Measurements from ENCODE around the gene CRYGN.

Gene CRYGN

DNA sequence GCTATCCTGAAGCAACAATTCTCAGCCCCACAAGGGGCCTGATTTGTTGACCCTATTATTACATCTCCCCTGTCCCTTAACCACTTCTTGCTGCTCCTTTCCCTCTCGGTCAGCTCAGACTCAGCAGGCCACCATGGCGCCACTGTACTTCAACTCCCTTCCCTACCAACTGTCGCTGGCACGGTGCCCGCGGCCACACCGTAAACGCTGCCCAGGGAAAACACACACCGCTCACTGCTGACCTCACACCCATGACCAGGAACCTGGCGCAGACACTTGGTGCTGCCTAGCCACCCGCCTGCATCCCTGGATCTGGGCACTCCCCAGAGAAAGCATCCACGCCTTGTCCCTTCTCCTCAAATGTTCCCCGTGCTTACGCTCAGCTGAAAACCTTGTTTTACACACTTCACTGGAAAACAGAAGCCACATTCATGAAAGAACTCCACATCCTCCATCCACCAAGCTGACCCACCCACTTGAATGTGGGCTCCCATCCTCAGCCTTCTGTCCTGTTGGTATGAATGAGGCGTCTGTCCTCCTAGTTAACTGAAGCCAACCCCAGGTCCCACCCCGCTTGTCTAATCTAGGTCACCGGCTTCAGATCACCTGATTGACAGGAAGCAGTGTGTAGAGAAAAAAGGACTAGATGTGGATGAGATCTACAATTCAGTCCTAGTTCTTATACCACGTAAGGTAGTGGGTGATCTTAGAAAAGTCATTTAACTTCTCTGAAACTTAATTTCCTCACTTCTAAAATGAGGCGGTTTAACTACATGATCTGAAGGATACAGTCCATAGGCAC is 28.5 kb upstream of the CRYGN start:
- H3K9me3 Mint-ChIP-seq = peaks cover 8% of the 10 kb centered on the region
- no peaks in the 10 kb centered on the region for H3K27me3 Mint-ChIP-seq (ENCODE audit: low read depth)
- H3K36me3 Mint-ChIP-seq (ENCODE audit: low read depth) = peaks cover 67% of the 10 kb centered on the region
- H3K27ac Mint-ChIP-seq = peak overlapping the region; percentile 43
- H3K4me1 Mint-ChIP-seq (ENCODE audit: low read depth) = peaks cover 26% of the 10 kb centered on the region
- no peak overlapping the region for H3K4me3 Mint-ChIP-seq

DNA sequence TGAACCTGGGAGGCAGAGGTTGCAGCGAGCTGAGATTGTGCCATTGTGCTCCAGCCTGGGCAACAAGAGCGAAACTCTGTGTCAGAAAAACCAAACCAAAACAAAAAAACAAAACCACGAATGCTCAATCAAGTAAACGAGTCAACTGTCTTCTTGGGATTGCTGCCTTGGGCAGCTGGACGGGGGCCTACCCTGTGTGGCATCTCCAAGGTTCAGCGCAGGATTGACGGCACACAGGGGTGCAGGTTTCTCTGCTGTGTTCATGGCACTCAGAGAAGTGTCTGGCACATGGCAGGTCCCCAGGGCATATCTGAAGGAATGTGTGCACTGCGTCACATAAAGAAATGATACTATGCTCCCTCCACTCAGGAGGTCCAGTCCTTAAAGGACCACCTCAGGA is 25.2 kb upstream of the CRYGN start:
- peaks cover 6% of the 10 kb centered on the region for H3K27me3 Mint-ChIP-seq (ENCODE audit: low read depth)
- H3K9me3 Mint-ChIP-seq = peaks cover 36% of the 10 kb centered on the region
- peaks cover 7% of the 10 kb centered on the region for H3K4me1 Mint-ChIP-seq (ENCODE audit: low read depth)
- H3K27ac Mint-ChIP-seq = no peak overlapping the region
- H3K4me3 Mint-ChIP-seq = no peak overlapping the region
- H3K36me3 Mint-ChIP-seq (ENCODE audit: low read depth) = peaks cover 65% of the 10 kb centered on the region

DNA sequence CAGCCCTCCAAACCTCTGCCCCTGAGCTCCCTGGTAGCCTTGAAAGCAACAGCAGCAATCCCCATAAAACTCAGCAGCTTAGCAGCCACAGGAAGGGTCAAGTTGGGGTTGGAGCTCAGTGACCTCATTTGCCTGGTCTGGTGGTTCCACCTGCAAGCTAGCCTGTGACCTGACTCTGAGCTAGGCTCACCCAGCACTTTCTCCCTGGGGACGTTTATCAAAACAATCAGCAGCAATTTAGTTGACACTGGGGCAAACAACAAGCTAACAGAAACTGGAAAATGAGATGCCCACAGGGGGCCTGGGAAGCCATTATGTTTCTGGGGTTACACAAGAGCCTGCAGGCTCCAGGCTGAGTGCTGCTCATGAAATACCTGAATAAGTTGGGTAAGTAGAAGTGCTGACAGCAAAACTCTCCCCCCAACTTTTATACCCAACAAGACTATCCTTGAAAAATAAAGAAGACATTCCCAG is 22.4 kb upstream of the CRYGN start:
- H3K4me1 Mint-ChIP-seq (ENCODE audit: low read depth) = peaks cover 2% of the 10 kb centered on the region
- H3K27ac Mint-ChIP-seq = no peak overlapping the region
- H3K27me3 Mint-ChIP-seq (ENCODE audit: low read depth) = peaks cover 10% of the 10 kb centered on the region
- H3K9me3 Mint-ChIP-seq = peaks cover 36% of the 10 kb centered on the region
- H3K4me3 Mint-ChIP-seq = no peak overlapping the region
- peaks cover 38% of the 10 kb centered on the region for H3K36me3 Mint-ChIP-seq (ENCODE audit: low read depth)

DNA sequence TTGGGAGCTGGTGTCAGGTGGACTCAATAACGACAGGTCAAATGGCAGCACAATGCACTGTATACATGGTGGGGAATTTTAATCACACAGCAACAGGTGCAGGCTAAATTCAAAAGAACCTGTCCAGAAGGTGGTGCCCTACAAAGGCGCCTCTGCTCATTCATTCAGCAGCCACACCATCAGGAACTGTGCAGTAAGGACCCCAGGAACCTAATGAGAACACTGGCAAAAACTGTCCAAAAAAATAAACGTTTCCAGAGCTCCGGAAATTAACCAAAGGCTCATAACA is 21.9 kb upstream of the CRYGN start:
- no peak overlapping the region for H3K4me3 Mint-ChIP-seq
- no peak overlapping the region for H3K27ac Mint-ChIP-seq
- peaks cover 37% of the 10 kb centered on the region for H3K36me3 Mint-ChIP-seq (ENCODE audit: low read depth)

DNA sequence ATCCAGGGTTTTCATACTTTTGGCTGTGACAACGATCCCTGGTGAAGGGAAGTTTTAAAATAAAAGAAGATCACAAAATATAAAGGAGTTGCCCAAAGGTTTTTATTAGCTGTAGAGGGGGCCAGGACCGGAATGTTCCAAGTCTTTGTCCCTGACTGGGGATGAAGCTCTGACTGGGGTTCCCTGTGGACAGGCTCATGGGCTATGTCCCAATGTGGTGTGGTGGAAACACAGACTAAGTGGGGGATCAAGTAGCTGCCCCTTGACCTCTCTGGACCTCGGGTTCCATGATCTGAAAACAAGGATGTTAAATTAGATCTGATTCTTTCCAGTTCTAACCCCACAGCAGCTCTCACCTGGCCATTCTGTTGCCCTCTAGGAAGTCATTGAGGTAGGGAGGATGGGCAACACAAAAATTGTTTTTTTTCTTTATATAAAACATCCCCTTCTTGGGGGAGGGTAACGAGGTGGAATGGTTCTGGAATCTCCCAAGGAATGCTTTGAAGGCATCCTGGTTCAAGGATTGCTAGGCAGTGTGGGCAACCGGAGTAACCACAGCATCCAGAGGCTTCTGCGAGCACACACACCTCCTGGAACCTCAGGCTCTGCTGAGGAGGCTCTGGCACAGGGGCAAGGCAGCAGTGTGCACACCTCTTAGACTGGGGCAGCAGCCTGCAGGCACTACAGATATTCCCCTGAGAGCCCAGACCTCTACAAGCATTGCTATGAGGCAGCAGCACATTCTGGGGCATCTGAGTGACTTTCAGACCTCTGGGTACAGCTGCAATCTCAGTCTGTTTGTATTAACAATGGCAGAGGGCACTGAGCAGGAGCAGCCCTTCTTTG is 21.4 kb upstream of the CRYGN start:
- Mint-ChIP-seq H3K36me3 (ENCODE audit: low read depth) (peaks cover 37% of the 10 kb centered on the region), H3K4me3 (no peak overlapping the region), H3K27me3 (ENCODE audit: low read depth) (peaks cover 14% of the 10 kb centered on the region), H3K9me3 (peaks cover 36% of the 10 kb centered on the region), H3K27ac (no peak overlapping the region), H3K4me1 (ENCODE audit: low read depth) (peaks cover 2% of the 10 kb centered on the region)

More for the DNA sequence above, 21.9 kb upstream of the CRYGN start:
- Mint-ChIP-seq H3K27me3 (ENCODE audit: low read depth) (peaks cover 14% of the 10 kb centered on the region), H3K9me3 (peaks cover 36% of the 10 kb centered on the region), H3K4me1 (ENCODE audit: low read depth) (peaks cover 2% of the 10 kb centered on the region)

DNA sequence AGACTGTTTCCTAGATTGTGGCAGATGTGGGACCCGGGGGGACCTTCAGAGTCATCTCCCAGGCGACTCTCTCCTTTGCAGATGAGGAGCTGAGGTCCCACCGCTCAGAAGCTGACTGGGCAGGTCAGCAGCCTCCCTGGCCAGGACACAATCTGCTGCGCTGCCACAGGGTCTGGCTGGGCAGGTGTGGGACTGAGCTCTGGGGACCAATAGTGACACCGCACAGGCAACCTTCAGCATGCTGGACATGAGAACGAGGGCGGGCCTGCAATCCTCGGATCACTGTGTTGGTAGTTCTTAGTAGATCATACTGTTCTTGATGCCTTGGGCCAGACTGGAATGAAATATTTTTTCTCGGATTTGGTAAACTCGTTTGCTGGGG is 20.5 kb upstream of the CRYGN start:
- peaks cover under 1% of the 10 kb centered on the region for H3K4me1 Mint-ChIP-seq (ENCODE audit: low read depth)
- peaks cover 14% of the 10 kb centered on the region for H3K27me3 Mint-ChIP-seq (ENCODE audit: low read depth)
- peaks cover 30% of the 10 kb centered on the region for H3K36me3 Mint-ChIP-seq (ENCODE audit: low read depth)
- peaks cover 36% of the 10 kb centered on the region for H3K9me3 Mint-ChIP-seq
- H3K4me3 Mint-ChIP-seq = no peak overlapping the region
- H3K27ac Mint-ChIP-seq = no peak overlapping the region

DNA sequence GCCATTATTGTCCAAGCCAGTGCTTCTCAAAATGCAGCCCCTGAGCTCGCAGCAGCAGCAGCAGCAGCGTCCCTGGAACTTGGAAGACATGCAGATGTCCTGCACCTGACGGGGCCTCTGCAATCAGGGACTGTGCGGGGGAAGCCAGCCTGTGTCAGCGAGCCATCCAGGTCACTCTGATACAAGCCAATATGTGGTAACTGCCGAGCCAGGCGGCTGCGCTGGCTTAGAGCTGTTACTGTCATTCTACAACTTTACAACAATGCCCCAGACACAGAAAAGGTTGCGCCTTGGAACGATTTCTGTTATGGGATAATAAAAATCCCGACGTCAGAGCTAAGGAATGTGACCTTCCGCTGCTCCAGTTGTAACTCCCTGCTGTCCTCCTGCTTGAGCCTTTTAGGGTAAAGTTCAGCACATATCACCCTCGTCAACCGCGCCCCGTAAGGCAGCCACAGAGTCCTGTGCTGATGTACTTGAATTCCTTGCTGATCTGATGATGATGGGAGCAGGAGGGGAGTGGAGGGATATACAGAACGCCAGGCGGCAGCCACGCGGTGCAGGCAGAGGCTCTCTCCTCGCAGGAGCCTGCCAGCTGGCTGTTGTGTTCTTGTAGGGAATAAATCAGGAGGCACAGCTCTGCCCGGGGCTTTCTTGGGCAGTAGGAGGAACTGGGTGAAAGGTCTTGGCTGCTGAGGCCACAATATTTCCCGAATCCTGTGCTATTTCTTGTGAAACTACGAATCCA is 20.0 kb upstream of the CRYGN start:
- Mint-ChIP-seq H3K4me3 (no peak overlapping the region), H3K9me3 (peaks cover 36% of the 10 kb centered on the region), H3K27me3 (ENCODE audit: low read depth) (peaks cover 14% of the 10 kb centered on the region), H3K36me3 (ENCODE audit: low read depth) (peaks cover 25% of the 10 kb centered on the region), H3K4me1 (ENCODE audit: low read depth) (no peaks in the 10 kb centered on the region), H3K27ac (no peak overlapping the region)

DNA sequence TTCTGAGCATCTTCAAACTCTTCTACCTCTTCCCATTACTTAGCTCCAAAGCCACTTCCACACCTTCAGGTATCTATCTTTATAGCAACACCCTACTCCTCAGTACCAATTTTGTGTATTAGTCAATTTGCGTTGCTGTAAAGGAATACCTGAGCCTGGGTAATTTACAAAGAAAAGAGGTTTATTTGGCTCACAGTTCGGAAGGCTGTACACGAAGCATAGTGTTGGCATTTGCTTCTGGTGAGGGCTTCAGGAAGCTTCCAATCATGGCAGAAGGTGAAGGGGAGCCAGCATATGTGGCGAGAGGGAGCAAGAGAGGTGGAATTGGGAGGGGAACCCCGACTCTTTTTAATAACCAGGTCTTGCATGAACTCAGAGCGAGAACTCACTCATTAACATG is 17.6 kb upstream of the CRYGN start:
- H3K27me3 Mint-ChIP-seq (ENCODE audit: low read depth) = peaks cover 14% of the 10 kb centered on the region
- no peak overlapping the region for H3K4me3 Mint-ChIP-seq
- H3K9me3 Mint-ChIP-seq = peaks cover 19% of the 10 kb centered on the region
- peaks cover 3% of the 10 kb centered on the region for H3K36me3 Mint-ChIP-seq (ENCODE audit: low read depth)
- no peaks in the 10 kb centered on the region for H3K4me1 Mint-ChIP-seq (ENCODE audit: low read depth)
- no peak overlapping the region for H3K27ac Mint-ChIP-seq

DNA sequence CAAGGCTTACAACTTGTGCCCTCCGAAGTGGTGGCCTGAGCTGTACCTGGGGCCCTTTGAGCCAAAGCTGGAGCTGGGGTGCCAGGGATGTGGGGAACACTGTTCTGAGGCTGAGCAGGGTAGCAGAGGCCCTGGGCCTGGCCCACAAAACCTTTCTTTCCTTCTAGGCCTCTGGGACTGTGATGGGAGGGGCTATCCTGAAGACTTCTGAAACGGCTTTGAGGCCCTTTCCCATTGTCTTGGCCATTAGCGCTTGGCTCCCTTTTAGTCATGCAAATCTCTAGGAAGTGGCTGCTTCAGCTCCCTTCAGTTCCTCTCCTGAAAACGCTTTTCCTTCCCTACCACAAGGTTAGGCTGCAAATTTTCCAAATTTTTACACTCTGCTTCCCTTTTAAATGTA is 16.8 kb upstream of the CRYGN start:
- Mint-ChIP-seq H3K27ac (no peak overlapping the region), H3K4me3 (no peak overlapping the region), H3K9me3 (peaks cover 11% of the 10 kb centered on the region), H3K36me3 (ENCODE audit: low read depth) (peaks cover 3% of the 10 kb centered on the region), H3K4me1 (ENCODE audit: low read depth) (no peaks in the 10 kb centered on the region), H3K27me3 (ENCODE audit: low read depth) (peaks cover 14% of the 10 kb centered on the region)

DNA sequence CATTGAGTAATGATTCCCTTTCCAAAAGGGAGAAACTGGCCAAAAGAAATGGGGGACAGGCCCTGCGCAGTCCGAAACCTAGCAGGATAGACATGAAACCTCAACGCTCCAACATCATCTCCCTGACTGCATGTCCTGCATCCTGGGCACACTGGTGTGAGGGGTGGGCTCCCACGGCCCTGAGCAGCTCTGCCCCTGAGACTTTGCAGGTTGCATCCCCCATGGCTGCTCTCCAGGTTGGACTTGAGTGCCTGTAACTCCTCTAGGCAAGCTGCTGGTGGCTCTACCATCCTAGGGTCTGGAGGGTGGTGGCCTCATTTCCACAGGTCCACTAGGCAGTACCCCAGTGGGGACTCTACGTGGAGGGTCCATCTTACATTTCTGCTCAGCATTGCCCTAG is 16.3 kb upstream of the CRYGN start:
- peaks cover 3% of the 10 kb centered on the region for H3K36me3 Mint-ChIP-seq (ENCODE audit: low read depth)
- no peak overlapping the region for H3K4me3 Mint-ChIP-seq
- H3K27ac Mint-ChIP-seq = no peak overlapping the region
- H3K27me3 Mint-ChIP-seq (ENCODE audit: low read depth) = peaks cover 14% of the 10 kb centered on the region
- peaks cover 8% of the 10 kb centered on the region for H3K9me3 Mint-ChIP-seq
- H3K4me1 Mint-ChIP-seq (ENCODE audit: low read depth) = no peaks in the 10 kb centered on the region

DNA sequence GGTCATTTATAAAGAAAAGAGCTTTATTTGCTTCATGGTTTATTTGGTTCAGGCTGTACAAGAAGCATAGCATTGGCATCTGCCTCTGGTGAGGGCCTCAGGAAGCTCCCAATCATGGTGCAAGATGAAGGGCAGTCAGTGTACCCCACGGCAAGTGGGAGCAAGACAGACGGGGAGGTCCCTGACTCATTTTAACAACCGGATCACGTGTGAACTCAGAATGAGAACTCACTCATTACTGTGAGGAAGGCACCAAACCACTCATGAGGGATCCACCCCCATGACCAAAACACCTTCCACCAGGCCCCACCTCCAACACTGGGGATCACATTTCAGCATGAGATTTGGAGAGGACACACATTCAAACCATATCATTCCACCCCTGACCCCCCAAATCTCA is 15.7 kb upstream of the CRYGN start:
- Mint-ChIP-seq H3K4me1 (ENCODE audit: low read depth) (no peaks in the 10 kb centered on the region), H3K9me3 (peaks cover 3% of the 10 kb centered on the region), H3K36me3 (ENCODE audit: low read depth) (no peaks in the 10 kb centered on the region), H3K27me3 (ENCODE audit: low read depth) (peaks cover 14% of the 10 kb centered on the region), H3K4me3 (no peak overlapping the region), H3K27ac (no peak overlapping the region)

DNA sequence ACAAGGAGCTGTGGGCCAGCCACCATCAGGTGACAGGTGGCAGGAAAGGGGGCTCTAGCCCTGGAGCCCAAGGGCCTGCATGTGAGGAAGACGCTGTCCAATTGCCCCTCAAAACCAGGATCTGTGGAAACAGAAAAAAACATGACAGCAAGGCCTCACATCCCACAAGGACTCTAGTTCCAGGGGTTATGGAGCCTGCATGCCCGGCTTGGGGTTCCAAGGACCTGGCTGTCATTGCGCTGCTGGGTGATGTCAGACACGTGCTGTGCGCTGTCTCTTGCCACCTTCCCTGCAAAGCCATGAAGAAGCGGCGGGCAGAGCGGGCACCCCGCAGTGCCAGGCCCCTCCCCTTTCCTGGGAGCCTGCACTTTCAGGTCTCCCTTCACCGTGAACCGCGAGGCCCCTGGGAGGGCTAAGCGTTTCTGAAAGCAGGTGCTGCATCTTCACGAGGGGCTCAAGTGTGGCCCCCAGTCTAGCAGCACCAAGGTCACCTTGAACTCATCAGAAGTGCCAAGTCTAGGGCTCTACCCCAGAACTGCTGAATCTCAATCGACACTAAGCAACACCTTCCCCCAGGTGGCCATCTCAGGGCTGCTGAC is 15.1 kb upstream of the CRYGN start:
- Mint-ChIP-seq H3K36me3 (ENCODE audit: low read depth) (no peaks in the 10 kb centered on the region), H3K4me1 (ENCODE audit: low read depth) (no peaks in the 10 kb centered on the region), H3K27ac (no peak overlapping the region), H3K9me3 (no peaks in the 10 kb centered on the region), H3K4me3 (no peak overlapping the region), H3K27me3 (ENCODE audit: low read depth) (peaks cover 12% of the 10 kb centered on the region)

DNA sequence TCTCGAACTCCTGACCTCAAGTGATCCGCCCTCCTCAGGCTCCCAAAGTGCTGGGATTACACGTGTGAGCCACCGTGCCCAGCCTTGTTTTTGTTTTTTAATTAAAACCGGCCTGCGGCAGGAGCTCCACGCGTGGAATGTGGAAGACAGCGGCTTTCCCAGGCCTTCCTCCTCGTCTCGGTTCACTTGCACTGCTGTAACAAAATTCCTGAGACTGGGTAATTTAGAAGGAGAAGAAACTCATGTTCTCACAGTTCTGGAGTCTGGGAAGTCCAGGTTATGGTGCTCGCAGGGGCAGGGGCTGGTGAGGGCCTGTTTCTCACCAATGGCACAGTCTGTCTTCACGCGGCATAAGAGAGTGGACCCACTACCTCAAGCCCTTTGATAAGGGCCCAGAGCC is 14.4 kb upstream of the CRYGN start:
- peaks cover 3% of the 10 kb centered on the region for H3K4me1 Mint-ChIP-seq (ENCODE audit: low read depth)

DNA sequence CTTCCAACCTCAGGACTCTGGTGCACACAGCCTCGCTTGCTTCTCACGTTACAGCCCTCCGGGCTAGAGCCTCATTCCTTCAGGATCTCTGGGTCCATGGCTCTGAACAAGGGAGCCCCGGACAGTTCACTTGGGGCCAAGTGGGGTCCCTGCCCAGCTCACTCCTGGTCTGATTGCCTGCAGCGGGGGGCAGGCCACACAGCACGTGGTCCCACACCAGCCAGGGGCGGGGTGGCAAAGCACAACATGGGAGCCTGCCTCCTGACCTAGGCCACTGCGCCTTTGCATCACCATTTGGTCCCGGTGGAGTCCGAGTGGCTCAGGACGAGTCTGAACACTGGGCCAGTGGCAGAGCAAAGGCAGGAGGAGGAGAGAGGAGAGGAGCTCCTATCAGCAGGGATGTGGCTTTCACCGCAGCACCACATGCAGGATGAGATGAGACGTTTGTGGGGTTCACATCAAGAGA is 13.4 kb upstream of the CRYGN start:
- Mint-ChIP-seq H3K36me3 (ENCODE audit: low read depth) (no peaks in the 10 kb centered on the region), H3K27me3 (ENCODE audit: low read depth) (peaks cover 17% of the 10 kb centered on the region), H3K27ac (no peak overlapping the region), H3K4me3 (no peak overlapping the region), H3K4me1 (ENCODE audit: low read depth) (peaks cover 3% of the 10 kb centered on the region), H3K9me3 (no peaks in the 10 kb centered on the region)

More for the DNA sequence above, 14.4 kb upstream of the CRYGN start:
- Mint-ChIP-seq H3K27me3 (ENCODE audit: low read depth) (peaks cover 17% of the 10 kb centered on the region), H3K4me3 (no peak overlapping the region), H3K9me3 (no peaks in the 10 kb centered on the region), H3K27ac (no peak overlapping the region), H3K36me3 (ENCODE audit: low read depth) (no peaks in the 10 kb centered on the region)

Data from T-helper 1 cell treated with Interleukin-12 subunit alpha and Interleukin-12 subunit beta and Interleukin-4 antibody, amounts not matched to agents 30 μg/mL and 1 μg/mL, for 36 hours (primary cell).